Panc1 (cell line): ENCODE data around the gene AFDN. TPM values are rescaled to one million over a fixed set of nuclear protein-coding genes. Genes with fewer than 3 reads are reported as not detected.

ENCODE experiments used
- ATAC-seq: fragments of 200-7000 bp; cut with Tn5 transposase; 2 replicates; pipeline ENCODE4 v1.9.1; 2020; ENCODE audit warnings: mild to moderate bottlenecking, moderate library complexity
- BruUV-seq: library from RNA; stranded (reverse); fragments of 400-500 nt; replicated peaks from 2 replicates; lab custom pipeline; 2021; lab: Mats Ljungman, UMichigan
- CTCF ChIA-PET: fragments of 300-600 bp; sonication (Branson Sonifier 250); formaldehyde crosslinking; loops from one replicate; lab custom pipeline; 2022; ENCODE audit warnings: antibody characterized with exemption; lab: Charles Lee
- POLR2A ChIA-PET: fragments of 300-600 bp; sonication (Branson Sonifier 250); formaldehyde crosslinking; loops from one replicate; lab custom pipeline; 2022; ENCODE audit warnings: antibody characterized with exemption; lab: Charles Lee
- DNase-seq: peaks from one replicate; pipeline ENCODE4 v3.0.0-alpha.2; 2010; ENCODE audit warnings: low read depth, low spot score
- H3K27ac ChIP-seq: 2 replicates; pipeline ENCODE4 v1.5.1; 2011; ENCODE audit warnings: mild to moderate bottlenecking, low read length, inconsistent platforms
- H3K27me3 ChIP-seq: fragments of 200-500 bp; sonication (Bioruptor generic); 2 replicates; pipeline ENCODE4 v1.6.0; 2014; ENCODE audit warnings: low read length, inconsistent platforms; ENCODE audit not compliant: control insufficient read depth, insufficient read depth
- H3K36me3 ChIP-seq: fragments of 200-500 bp; sonication (Bioruptor generic); 2 replicates; pipeline ENCODE4 v1.5.1; 2014; ENCODE audit warnings: inconsistent platforms, mild to moderate bottlenecking, low read length, moderate library complexity; ENCODE audit not compliant: control insufficient read depth, insufficient read depth
- H3K4me1 ChIP-seq: 2 replicates; pipeline ENCODE4 v1.5.1; 2011; ENCODE audit warnings: inconsistent platforms, mild to moderate bottlenecking, low read length, moderate library complexity; ENCODE audit not compliant: control insufficient read depth, insufficient read depth
- H3K4me3 ChIP-seq, 2 experiments: 2 replicates each; pipeline ENCODE4 v1.5.1; 2011 to 2012; ENCODE audit warnings: low read depth in 2 of 2, low read length in 2 of 2, mild to moderate bottlenecking in 2 of 2, inconsistent platforms in 1 of 2, moderate library complexity in 1 of 2
- H3K9me3 ChIP-seq: fragments of 200-500 bp; sonication (Bioruptor generic); 2 replicates; pipeline ENCODE4 v1.5.1; 2014; ENCODE audit warnings: low read depth, mild to moderate bottlenecking, inconsistent platforms, low read length, moderate library complexity; ENCODE audit not compliant: control insufficient read depth, insufficient read depth
- CTCF ChIP-seq: fragments of 450-650 bp; IDR thresholded peaks from 2 replicates; pipeline ENCODE4 v1.5.1; 2017; ENCODE audit warnings: mild to moderate bottlenecking
- POLR2AphosphoS5 ChIP-seq: IDR thresholded peaks from 2 replicates; pipeline ENCODE4 v1.6.1; 2012; ENCODE audit warnings: mild to moderate bottlenecking, low read depth, low read length, moderate library complexity
- REST ChIP-seq, 2 experiments: IDR thresholded peaks; 2 replicates each; pipeline ENCODE4 v1.6.1; 2011 to 2012; ENCODE audit warnings: low read depth in 2 of 2, control low read depth in 1 of 2, low read length in 1 of 2, mild to moderate bottlenecking in 1 of 2, moderate library complexity in 1 of 2; ENCODE audit not compliant: insufficient read depth in 1 of 2
- SIN3A ChIP-seq: IDR thresholded peaks from 2 replicates; pipeline ENCODE4 v1.6.1; 2012; ENCODE audit warnings: low read depth, mild to moderate bottlenecking, low read length, moderate library complexity, borderline replicate concordance; ENCODE audit not compliant: insufficient read depth
- TCF7L2 ChIP-seq: IDR thresholded peaks from 2 replicates; pipeline ENCODE4 v1.6.1; 2011; ENCODE audit warnings: mild to moderate bottlenecking, low read depth, low read length, inconsistent platforms
- in situ Hi-C: cut with HindIII; loops from 2 replicates; pipeline ENCODE4 v1.10.0; 2016; ENCODE audit warnings: low sequenced_read_pairs, low pct_unique_long_range_greater_than_20kb
- intact Hi-C: fragments of 100-400 bp; cut with micrococcal nuclease; formaldehyde crosslinking; loops from one replicate; pipeline ENCODE4 v1.10.0; 2022; ENCODE audit not compliant: unreplicated experiment
- total RNA-seq: library from RNA; stranded (reverse); gene quantifications from one replicate; pipeline ENCODE4 v1.2.1, GENCODE V29; 2021; ENCODE audit not compliant: unreplicated experiment

AFDN gene
- total RNA-seq, 1 experiment from 2014 or later, result 143 TPM

DNA sequence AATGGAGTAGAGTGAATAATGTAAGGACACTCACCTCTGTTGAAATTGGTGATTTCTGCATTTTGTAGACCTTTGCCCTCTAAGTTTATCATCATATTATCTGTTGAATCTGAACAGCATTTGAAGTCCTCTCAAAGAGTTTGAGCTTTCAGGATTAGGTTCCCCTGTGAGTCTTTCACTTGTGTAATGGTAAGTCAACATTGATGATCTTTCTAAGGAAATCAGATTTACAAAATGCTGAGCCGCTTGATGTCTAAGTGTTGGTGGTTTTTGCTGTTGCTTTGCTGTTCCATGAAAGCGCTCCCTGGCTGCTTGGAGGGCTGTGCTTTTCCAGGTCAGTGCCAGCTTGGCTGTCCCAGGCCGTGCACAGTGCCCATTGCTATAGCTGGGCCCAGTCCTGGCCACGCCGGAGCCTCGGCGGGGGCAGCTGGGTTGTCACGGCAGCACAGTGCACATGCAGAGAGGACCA, 136.9 kb downstream of the AFDN start:
- Histone ChIP-seq H3K36me3 (peaks cover 9% of the 10 kb centered on the region; the same call in 1 of the 2 replicates), H3K4me3 (no peak overlapping the region), H3K27me3 (no peaks in the 10 kb centered on the region), H3K9me3 (no peaks in the 10 kb centered on the region), H3K27ac (no peak overlapping the region), H3K4me1 (no peaks in the 10 kb centered on the region)
- in situ Hi-C loops (no loop called here), intact Hi-C loops (no loop called here)
- CTCF ChIA-PET, result interaction anchor here (0.7 kb wide), 1 partner anchor 34 kb away, joined by 3 read pairs; the partner anchor contains the start of gene KIF25
- TF ChIP-seq REST (IDR thresholded peaks at IDR 0.05; ENCODE audit: insufficient read depth in 1 of 2, low read depth in 2 of 2, low read length in 1 of 2), result no peak
- no peak for TF ChIP-seq SIN3A
- no peak for ATAC-seq
- POLR2A ChIA-PET, result no interaction called here
- no peak for DNase-seq
- no TSS peak for BruUV-seq

- H3K9me3 ChIP-seq, result no peaks in the 10 kb centered on the region
- no peak overlapping the region for H3K27ac ChIP-seq
- ChIA-PET CTCF (no interaction called here), POLR2A (no interaction called here)
- DNase-seq (no peak), ATAC-seq (no peak)
- no peaks in the 10 kb centered on the region for H3K27me3 ChIP-seq
- no peak overlapping the region for H3K4me3 ChIP-seq
- intact Hi-C loops (no loop called here), in situ Hi-C loops (no loop called here)
- peaks cover 21% of the 10 kb centered on the region for H3K36me3 ChIP-seq
- no TSS peak for BruUV-seq
- H3K4me1 ChIP-seq, result no peaks in the 10 kb centered on the region
- TF ChIP-seq POLR2AphosphoS5 (no peak), TCF7L2 (no peak), CTCF (no peak)
Measured at GRCh38 chr6:167965592-167966539, 139.2 kb downstream of the AFDN start.

- ATAC-seq (no peak), DNase-seq (no peak)
- intact Hi-C loops, result no loop called here
- Histone ChIP-seq H3K4me3 (no peak overlapping the region), H3K27ac (no peak overlapping the region), H3K4me1 (no peaks in the 10 kb centered on the region), H3K36me3 (peaks cover 22% of the 10 kb centered on the region), H3K27me3 (no peaks in the 10 kb centered on the region), H3K9me3 (no peaks in the 10 kb centered on the region)
- no TSS peak for BruUV-seq
- TF ChIP-seq SIN3A, result no peak
- TF ChIP-seq CTCF, result no peak
- no peak for TF ChIP-seq POLR2AphosphoS5
- no peak for TF ChIP-seq TCF7L2
- no peak for TF ChIP-seq REST (IDR thresholded peaks at IDR 0.05; ENCODE audit: insufficient read depth in 1 of 2, low read depth in 2 of 2, low read length in 1 of 2)
- in situ Hi-C loops, result no loop called here
- POLR2A ChIA-PET, result no interaction called here
- CTCF ChIA-PET, result interaction anchor here (0.6 kb wide), 1 partner anchor 21 kb away, joined by 3 read pairs; no protein-coding TSS in a partner anchor
Measured at GRCh38 chr6:167966540-167966905, 139.8 kb downstream of the AFDN start.
